H4 (cell line): Measurements from ENCODE around the gene HIF1AN. TPM values are rescaled to one million over a fixed set of nuclear protein-coding genes. Genes with fewer than 3 reads are reported as not detected.
"Not testable (repeated sequence)": the region's sequence is repeated elsewhere in the genome, so short reads cannot be mapped to it uniquely, and the experiment has no call there.

Experiments
- DNase-seq: peaks from one replicate; pipeline ENCODE4 v3.0.0-alpha.2; 2015; ENCODE audit warnings: low spot score
- total RNA-seq: library from RNA; depleted of rRNA; stranded (reverse); fragments of >200 nt; shearing (Covaris generic); gene quantifications from 2 replicates; pipeline ENCODE4 v1.2.3, GENCODE V29; 2014; rRNA removed

The HIF1AN gene
- total RNA-seq, 1 experiment from 2014 or later, result 6.4 TPM

DNA sequence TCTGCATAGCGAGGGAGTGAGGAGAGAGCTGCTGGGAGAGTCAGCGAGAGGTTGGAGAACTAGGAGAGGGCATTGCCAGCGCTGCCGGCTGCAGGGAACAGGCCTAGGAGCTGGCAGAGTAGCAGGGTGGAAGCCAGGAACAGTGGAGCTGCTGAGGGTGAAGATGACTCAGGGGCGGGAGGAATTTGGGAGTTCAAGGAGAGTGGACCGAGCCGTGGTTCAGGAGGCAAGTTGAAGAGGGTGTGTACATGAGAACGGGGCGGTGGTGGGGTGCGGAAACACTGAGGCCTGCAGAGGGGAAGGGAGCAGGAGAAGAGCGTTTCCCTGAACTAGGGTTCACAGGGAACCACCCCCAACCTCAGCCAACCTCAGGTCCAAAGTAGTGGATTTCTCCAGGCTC is 31.5 kb downstream of the HIF1AN start:
- no peak for DNase-seq

GRCh38 chr10:100567826-100568225 is 32.1 kb downstream of the HIF1AN start:
- DNase-seq, result no peak

DNA sequence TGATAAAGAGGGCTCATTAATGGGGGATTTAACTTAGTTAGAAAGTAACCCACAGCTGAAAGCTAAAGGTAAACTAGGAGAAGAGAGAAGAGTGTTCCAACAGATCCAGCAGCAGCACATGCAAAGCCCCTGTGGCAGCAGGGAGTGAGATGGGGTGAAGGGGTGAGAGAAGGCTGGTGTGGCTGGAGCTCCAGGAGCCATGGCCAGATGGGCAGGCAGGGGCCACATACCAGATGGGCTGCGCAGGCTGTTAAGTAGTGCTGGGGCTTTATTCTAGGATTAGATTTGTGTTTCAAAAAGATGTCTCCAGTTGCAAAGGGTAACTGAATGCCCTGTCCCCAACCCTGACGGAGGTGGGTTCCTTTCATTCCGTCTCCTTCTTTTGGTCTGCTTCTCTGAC is 33.2 kb downstream of the HIF1AN start:
- no peak for DNase-seq

GRCh38 chr10:100569687-100570481 is 34.1 kb downstream of the HIF1AN start:
- no peak for DNase-seq

- no peak for DNase-seq
These were observed 34.8 kb downstream of the HIF1AN start for GRCh38 chr10:100570506-100570905.

- no peak for DNase-seq
These were observed 35.5 kb downstream of the HIF1AN start for GRCh38 chr10:100571084-100571856.

- DNase-seq, result not testable (repeated sequence)
These were observed 39.4 kb downstream of the HIF1AN start for GRCh38 chr10:100575146-100575545.

GRCh38 chr10:100575585-100576281 is 40.0 kb downstream of the HIF1AN start:
- no peak for DNase-seq

DNA sequence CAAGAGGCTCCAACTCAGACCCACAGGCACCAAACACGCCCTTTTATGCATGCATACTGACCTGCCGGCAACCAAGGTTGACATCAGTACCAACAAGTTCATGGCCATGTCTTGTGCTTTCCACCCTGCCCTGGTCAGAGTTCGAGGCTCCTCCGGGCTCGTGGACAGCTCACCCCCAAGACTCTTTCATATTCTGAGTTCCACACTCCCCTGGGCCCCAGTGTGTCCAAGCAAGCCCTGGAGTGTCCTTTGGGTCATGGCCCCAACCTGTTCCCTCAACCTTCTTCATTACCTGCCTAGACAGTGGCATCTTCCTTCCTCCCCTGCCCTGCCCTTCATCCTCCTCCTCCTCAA is 40.5 kb downstream of the HIF1AN start:
- no peak for DNase-seq

GRCh38 chr10:100579261-100580090 is 43.7 kb downstream of the HIF1AN start:
- no peak for DNase-seq

- DNase-seq, result no peak
These were observed 51.2 kb downstream of the HIF1AN start for GRCh38 chr10:100586959-100587358.

DNA sequence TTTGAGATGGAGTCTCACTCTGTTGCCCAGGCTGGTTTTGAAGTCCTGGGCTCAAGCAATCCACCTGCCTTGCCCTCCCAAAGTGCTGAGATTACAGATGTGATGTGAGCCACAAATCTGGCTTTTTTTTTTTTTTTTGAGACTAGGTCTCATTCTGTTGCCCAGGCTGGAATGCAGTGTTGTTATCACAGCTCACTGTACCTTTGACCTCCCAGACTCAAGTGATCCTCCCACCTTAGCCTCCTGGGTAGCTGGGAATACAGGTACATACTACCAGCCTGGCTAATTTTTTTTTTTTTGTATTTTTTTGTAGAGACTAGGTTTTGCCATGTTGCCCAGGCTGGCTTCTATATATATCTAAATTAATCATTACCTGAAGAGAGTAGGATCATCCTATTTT is 62.4 kb downstream of the HIF1AN start:
- DNase-seq, result no peak

GRCh38 chr10:100600218-100600617 is 64.5 kb downstream of the HIF1AN start:
- no peak for DNase-seq

DNA sequence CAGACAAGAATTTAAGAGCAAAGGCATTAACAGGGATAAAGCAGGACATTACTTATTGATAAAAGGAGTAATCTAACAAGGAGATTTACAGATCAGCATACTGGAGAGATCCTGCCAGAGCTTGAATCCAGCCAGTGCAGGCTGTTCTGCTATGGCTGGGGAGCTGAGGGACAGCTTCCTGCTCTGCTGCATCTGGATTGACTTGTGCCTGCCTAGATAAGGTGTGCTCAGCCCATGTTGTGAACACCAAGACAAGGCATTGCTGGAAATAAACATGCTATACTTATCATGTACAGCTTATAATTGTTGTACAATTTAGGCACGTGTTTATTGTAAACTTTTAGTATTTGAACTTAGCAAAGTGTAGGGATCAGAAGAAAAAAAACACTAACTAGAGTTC is 71.7 kb downstream of the HIF1AN start:
- DNase-seq, result no peak

Other genes starting within 250 kb of the HIF1AN start
- 55.2 and 99.9 TPM in 2 replicates for gene BLOC1S2, start 249.3 kb upstream of the HIF1AN start, total RNA-seq
- gene PKD2L1, start 205.7 kb upstream of the HIF1AN start, total RNA-seq, result not detected in 2 replicates
- 458 and 512 TPM in 2 replicates for gene SCD, start 188.7 kb upstream of the HIF1AN start, total RNA-seq
- not detected in 2 replicates for gene WNT8B, start 72.9 kb upstream of the HIF1AN start, total RNA-seq
- gene SEC31B, start 16.1 kb upstream of the HIF1AN start, total RNA-seq, result 0.31 and 0.33 TPM in 2 replicates
- gene NDUFB8, start 6.1 kb upstream of the HIF1AN start, total RNA-seq, result 184 and 195 TPM in 2 replicates
- gene PAX2, start 209.6 kb downstream of the HIF1AN start, total RNA-seq, result not detected in 2 replicates